HG03378 (cell line): ENCODE results near the gene COL23A1.

Source experiments
- ATAC-seq: cut with Tn5 transposase; IDR thresholded peaks from one replicate; pipeline ENCODE4 v1.9.1; 2021; ENCODE audit warnings: mild to moderate bottlenecking, moderate library complexity; ENCODE audit not compliant: unreplicated experiment

The COL23A1 gene

DNA sequence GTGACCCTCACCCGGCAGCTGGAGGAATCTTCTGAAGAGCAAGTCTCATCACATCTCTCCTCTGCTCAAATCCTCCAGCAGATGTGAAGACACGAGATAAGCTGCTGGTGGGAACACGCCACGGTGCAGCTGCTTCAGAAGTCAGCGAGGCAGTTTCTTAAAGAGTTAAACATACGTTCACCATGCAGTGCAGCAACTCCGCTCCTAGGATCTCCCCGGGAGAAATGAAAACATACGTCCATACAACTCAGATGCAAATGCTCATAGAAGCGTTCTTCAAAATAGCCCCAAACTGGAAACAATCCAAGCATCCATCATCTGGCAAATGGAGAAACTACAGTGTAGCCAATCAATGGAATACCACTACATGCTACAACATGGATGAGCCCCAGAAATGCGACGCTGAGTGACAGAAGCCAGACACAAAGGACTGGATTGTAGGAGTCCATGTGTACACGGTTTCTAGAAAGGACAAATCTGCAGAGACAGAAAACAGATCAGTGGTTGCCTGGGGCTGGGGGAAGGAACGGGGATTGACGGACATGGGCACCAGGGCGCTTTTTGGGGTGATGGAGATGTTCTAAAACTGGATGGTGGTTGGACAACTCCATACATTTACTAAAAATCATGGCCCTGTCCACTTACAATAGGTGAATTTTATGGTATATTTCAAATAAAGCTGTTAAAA, 150.6 kb downstream of the COL23A1 start:
- no peak for ATAC-seq

DNA sequence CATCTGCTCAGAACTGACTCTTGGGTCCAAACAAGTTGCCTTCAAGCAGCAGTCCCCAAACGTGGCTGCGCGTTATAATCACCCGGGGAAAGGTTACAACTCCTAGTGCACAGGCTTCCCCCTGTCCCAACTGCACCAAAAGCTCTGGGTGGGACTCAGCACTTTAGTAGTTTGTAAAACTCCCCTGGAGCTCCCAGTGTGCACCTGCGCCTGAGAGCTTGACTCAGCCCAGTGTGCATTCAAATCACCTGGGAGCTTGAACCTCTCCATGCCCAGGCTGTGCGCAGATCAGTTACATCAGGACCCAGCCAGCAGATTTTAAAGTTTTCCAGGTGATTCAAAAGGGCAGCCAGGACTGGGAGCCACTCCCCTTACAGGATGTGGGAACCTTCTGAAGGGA, 151.4 kb downstream of the COL23A1 start:
- ATAC-seq, result no peak

DNA sequence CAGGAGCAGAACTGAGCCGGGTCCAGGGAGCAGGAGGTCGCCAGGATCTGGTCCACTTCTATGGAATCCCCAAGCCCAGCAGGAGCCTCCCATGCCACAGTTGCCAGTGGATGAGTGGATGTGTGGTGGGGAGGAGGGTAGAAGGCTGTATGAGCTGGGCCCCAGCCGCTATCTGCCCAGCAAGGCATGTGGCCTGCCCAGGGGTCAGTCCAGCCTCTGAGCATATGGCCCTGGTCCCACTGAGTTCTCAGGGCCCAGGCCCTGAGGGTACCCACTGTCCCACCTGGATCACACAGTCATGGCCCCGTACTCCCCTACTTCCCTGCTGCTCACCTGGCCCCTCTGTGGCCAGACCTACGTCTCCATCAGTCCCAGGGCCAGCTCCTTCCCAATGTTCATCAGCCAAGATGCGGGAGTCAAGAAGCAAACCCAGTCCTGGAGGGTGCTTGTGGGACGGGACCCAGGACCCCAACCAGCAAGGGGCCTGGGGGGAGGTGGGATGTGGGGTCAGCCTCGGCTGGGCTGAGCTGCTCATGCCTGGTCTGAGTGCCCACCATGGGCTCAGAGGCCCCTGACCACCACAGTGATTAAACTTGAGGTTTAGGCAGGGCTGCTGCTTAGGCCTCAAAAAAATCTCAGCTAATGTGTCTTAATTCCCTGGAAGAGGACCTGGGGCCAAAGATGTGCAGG, 152.7 kb downstream of the COL23A1 start:
- no peak for ATAC-seq

DNA sequence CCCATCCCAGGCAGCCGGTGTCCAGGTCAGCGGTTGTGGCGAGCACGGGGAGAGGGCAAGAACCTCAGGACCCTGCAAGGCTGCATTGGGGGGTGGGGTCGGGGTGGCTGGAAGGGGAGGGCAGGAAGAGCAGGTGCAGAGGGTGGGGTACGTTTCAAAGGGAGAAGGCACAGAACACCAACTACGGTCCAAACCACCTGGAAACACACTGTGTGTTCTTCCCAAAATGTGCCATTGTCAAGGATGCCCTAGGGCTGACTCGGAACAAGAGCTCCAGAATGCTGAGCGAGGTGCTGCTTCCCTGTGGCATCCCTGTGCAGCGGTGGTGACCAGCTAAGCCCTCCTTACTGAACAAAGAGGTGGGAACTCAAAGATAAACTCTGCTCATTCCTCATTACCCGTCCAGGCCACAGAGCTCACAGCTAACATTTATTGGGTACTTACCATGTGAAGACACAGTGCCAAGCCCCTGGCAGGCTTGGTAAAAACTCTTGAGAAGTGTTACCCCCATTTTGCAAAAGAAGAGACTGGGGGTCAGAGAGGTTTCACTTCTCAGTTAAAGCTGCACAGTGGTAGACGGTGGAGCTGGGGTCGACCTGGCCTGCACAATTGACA, 153.8 kb downstream of the COL23A1 start:
- ATAC-seq, result no peak

DNA sequence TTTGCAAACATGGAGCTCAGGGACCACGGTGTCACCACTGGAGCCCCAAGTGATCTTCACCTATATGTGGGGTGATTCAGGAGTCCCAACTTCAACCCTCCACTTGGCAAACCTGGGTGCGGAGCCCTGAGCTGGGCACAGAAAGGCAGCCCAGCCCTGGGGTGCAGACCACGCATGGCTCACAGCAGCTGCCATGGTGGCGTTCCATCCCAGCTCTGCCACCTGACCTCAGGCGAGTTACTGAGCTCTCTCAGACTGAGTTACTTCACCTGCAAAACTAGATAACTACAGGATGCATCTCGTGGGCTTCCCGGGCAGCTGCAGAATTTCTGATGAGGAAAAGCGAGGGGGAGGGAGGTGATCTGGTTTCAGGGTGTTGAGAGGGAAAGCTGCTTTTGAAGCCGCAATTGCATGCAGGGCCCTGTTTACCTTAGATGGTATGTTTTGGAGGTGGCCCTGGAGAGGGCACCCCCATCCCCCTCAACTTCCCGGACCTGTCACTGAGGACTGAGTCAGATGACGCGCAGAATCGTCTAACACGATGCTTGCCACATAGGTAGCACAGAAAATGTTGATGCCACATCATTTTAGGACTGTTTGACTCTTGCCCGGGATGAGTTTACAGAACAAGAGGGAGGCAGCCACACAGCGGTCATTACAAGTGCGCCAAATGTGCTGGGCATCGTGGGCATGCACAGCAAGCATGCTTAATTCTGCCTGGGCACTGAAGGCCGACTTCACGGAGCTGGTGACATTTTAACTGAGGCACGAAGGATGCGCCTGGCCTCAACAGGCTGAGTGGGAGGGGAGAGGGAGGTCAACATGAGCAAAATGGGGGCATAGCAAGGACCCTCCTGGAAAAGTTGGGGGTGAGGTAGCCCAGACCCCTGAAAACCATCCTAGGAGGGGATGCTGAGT, 154.6 kb downstream of the COL23A1 start:
- no peak for ATAC-seq

DNA sequence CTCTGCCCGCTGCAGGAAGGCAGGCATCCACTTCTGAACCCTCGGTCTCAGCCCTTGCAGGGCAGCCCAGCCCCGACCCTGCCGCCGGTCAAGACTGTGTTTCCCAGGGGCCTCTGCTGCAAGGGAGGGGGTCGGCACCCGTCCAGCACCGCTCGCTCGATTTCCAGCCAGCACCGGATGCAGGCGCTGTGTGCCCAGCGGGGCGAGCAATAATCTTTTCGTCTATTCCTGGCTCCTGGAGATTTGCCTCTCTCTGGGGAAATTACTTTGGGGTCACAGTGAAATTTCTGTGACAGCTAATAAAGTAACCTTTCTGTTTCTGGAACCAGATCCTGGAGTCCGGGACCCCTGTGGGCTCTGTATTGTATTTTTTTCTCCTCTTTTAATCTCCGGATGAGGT, 155.3 kb downstream of the COL23A1 start:
- ATAC-seq, result no peak

DNA sequence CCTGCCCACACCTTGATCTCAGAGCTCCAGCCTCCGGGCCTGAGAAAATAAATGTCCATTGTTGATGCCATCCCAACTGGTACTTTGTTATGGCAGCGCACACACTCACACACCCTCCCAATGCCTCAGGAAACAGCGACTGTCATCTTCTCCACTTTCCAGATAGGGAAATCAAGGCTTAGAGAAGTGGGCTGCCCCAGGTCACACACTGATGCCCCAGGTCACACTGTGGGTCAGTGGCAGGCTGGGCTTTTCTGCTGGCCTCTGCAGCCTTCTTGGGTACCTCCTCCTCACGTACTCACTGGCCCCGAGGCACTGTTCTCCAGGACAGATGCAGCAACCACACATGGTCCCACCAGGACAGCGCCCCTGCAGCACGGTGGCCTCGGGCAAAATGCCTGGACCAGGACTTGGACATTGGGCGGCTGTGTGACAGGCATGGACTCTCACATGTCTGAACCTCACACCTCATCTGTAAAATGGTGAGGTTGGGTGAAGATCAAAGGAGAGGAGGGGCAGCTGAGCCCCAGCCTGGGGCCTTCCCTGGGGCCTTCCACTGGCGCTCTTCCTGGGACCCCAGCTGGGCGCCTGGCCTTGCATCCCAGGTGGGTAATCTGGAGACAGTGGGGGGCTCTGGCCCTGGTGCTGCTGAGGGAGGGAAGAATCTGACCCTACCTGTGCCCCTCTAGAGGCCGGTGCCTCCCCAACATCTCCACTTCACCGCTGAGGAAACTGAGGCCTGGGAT, 156.0 kb downstream of the COL23A1 start:
- no peak for ATAC-seq

DNA sequence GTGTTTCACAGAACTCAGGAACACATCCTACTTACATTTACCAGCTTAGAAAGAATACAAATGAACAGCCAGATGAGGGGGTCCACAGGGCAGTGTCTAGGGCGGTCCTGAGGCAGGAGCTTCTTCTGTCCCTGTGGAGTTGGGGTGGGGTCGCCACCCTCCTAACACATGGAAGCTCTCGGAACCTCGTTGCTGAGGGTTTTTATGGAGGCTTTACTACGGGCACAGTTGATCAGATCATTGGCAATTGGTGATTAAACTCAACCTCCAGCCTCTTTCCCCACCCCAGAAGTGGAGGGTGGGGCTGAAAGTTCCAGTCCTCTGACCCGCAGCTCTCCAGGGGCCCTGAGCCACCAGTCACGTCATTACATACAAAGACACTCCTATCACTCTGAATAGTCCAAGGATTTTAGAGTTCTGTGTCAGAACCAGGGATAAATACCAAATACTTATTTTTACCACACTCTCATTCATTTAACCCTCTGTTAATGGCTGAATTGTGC, 156.9 kb downstream of the COL23A1 start:
- no peak for ATAC-seq

DNA sequence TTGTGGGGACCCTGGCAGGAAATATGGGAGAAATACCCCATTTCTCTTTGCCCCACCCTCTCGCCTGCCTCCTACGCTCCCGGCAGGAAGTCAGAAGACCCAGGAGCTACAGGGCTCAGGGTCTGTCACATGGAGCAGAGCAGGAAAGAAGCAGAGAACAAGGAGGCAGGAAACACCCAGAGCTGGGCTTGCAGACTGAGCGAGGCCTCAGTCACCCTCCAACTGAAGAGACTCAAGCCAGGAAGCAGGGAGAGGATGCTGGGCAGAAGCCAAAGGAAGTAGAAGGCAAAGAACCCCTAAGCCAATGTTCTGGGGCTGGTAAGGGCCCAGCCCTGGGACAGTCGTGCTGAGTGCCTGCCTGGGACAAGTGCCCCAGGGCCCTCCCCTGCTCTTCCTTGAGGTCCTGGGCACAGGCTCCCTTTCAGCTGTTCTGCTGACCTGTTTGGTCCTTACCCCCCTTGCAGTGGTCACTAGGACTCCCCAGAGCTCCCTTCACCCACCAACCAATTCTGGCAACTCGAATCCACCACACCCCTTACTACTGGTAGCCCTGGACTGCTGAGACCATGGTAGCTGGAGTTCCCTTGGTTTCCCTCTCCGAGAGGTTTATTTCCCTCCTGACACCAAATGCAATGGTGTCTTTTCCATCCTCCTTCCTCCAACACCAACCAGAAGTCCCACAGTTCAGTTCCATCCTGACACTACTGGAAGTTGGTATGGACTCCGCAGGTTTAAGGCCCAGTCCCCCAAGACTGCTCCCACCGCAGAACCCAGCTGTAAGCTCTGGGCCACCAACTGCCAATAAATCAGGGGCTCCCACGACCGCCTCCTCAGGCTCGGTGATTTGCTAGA, 157.5 kb downstream of the COL23A1 start:
- ATAC-seq, result no peak

DNA sequence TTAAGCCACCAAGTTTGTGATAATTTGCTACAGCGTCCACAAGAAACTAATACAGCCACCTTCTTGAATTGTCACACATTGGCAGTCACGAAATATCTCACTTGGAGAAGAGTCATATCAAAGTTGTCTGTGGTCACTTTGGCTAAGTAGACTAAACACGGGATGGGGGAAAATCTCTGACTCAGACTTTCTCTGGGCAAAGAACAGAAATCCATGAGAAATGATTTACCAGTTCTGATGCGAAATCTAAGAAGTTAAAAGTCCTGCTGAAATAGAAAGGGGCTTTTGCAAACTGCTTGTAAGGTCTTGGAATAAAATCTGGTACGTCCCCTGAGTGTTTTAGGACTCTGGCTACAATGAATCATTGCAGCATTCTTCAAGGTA, 158.4 kb downstream of the COL23A1 start:
- no peak for ATAC-seq

DNA sequence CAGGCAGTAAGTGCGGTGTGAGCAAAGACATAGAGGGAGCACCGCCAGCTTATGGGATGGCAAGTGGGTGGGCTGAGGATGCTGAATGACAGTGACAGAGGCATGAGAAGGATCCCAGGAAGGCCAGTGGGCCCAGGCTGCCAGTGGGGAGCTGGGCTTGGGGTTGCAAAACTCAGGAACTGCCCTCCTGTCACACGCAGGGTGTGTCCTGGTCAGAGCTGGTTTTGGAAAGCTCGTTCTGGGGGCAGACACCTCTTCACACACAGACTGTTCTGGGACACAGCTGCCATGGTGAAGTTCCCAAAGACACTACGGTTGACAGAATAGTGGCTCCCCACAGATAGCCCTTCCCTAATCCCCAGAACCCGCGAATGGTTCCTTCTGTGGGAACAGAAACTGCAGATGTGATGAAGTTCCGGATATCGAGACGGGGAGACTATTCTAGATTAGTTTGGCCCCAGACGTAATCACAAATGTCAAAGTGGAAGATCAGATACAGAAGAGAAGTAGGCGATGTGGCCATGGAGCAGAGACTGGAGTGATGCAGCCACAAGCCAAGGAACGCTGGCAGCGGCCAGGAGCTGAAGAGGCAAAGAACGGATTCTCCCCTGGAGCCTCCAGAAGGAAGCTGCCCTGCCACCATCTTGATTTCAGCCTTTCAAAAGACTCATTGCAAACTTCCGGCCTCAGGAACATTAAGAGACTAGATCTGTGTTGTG, 159.0 kb downstream of the COL23A1 start:
- no peak for ATAC-seq

DNA sequence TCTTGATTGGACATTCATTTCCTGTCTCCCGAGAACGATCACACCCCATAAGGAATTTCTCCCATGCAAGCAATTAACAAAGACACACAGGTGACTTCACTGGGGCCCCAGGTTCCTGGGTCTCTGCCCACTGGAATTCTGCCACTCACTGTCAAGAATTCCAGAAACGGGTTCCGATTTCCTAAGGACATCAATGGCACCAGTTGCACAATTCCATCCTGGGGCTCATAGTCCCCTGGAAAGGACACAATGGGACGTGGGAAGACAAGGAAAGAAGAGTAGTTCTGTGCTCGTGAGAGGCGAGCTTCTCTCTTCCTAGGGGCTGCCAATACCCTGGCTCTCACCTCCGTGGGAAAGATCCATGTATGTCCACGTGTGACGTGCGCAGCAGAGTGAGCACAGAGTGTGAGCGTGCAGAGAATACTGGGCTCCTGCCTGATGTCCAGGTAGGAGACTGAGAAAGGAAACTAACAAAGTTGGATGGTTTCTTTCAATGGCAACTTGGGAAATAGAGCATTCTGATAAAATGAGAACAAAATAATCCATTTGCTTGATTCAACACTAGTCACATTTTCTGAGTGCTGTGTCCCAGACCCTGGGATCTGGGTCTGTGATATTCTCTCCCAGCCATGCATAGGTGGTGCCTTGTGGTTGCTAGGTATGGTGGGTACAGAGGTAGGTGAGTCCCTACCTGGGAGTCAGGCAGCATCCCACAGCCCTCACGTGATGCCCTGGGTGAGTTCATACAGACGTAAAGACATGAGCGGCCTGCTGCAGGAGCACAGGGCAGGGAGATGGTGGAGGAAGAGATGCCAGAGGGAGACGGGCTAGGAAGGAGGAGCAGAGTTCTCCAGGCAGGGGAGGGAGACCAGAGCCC, 159.8 kb downstream of the COL23A1 start:
- ATAC-seq, result no peak

DNA sequence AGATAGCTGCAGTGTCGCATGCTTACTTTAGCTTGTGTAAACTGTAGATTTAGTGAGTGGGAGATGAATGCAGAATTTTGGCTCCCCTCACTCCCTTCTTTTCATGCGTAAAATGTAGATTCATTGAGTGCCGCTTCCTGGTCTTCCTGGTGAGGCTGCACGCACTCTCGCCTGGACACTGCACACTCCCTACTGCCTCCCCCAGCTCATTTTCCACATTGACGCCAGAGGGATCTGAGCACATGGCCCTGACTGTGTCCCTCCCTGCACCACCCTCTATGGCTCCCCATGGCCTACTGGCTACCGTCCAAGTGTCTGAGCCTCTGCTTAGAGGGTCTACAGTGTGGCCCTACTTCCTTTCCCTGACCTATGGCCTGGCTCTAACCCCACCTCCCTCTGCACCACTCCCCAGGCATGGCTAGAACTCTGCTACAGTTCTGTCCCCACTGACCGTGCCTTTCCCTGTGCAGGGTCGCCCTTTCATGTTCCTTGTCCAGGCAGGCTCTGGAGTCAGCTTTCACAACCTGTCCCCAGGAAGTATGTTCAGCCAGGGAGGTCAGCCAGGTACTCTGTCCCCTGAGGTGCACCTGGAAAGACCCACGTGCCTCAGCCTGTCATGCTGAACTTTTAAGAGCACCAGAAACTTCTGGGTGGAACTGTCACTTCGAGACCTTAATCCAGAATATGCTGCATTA, 160.6 kb downstream of the COL23A1 start:
- no peak for ATAC-seq

DNA sequence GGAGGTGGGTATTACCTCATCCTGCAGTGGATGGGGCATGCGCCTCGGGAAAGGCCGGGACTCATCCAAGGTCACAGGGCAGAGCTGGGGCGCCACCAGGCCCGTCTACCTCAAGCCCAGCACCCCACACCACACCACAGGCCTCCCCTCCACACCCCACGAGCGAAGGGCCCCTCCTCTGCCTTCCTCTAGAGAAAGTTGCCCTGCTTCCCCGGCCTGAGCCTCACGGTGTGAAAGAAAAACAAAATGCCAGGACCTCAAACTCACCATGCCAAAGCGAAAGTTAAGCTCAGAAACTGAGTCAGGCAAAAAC, 161.1 kb downstream of the COL23A1 start:
- ATAC-seq, result no peak

DNA sequence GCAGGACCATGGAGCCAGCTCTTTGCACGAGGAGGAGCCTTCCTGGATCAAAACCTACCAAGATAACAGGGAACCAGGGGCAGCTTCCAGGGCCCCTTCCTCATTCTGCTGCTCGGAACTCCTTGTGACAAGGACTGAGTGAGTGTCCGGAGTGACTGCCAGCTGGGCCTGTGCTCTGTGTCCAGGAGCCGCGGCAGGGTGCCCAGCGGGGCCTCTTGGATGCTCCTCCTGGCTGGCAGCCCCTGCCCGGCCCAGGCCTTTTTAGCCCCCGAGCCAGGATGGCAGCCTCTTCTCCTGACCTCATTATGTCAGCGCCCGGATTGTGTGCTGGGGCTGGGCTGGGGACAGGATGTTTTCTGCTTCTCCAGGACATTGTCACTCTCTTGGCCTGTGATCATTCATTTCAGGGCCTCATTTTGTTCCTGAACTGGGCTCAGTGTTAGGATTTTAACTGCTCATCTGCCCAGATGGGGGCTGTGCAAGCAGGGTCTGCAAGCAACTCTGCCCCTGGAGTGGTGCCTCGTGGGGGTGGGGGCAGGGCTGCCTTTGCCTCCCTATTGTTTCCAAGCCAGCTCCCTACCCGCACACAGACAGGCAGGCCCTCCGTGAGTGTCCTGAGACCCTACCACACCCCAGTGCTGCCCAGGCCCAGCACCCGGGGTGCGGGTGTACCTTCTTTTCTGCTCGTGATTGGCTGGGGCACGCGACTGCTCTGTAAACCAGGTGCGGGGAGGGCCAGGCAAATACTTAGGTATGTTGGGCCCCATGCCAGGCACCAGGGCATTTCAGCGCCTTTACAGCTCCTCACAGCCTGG, 161.6 kb downstream of the COL23A1 start:
- no peak for ATAC-seq

DNA sequence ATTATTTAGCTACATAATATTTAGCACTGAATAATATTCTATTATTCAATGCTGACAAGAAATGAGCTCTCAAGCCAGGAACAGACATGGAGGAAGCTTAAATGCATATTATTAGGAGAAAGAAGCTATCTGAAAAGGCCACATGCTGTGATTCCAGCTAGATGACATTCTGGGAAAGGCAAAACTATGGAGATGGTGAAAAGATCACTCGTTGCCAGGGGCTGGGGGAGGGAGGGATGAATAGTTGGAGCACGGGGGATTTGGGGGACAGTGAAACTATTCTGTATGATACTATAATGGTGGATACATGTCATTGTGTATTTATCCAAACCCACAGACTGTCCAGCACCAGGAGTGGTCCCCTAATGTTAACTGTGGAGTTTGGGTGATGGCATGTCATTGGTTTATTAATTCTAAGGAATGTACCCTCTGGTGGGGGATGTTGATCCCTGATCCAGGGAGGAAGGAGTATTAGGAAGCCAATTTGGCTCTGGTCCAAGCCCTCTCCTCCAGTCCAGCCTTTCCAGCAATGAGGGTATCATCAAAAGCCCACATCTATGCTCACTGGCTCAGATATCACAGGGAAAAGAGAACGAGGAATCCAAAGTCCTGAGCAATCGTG, 162.5 kb downstream of the COL23A1 start:
- no peak for ATAC-seq
